HepG2 (cell line): ENCODE measurements around the gene RHOG. TPM values are rescaled to one million over a fixed set of nuclear protein-coding genes. Genes with fewer than 3 reads are reported as not detected.

Experiments
- CHCHD3 ChIP-seq: sonication (generic); formaldehyde crosslinking; IDR thresholded peaks from 2 replicates; pipeline ENCODE4 v1.8.0; 2022; ENCODE audit warnings: mild to moderate bottlenecking, missing genetic modification reagents, moderate library complexity
- FOSL1 ChIP-seq: sonication (generic); formaldehyde crosslinking; IDR thresholded peaks from 2 replicates; pipeline ENCODE4 v1.9.0; 2021; ENCODE audit warnings: missing genetic modification reagents, borderline replicate concordance
- GABPB1 ChIP-seq: IDR thresholded peaks from 2 replicates; pipeline ENCODE4 v1.6.1; 2016; ENCODE audit warnings: mild to moderate bottlenecking, missing genetic modification reagents, moderate library complexity, missing compliant biosample characterization
- MEF2D ChIP-seq: sonication (generic); formaldehyde crosslinking; IDR thresholded peaks from 2 replicates; pipeline ENCODE4 v1.5.1; 2020; ENCODE audit warnings: mild to moderate bottlenecking, missing genetic modification reagents
- REPIN1 ChIP-seq: sonication (generic); formaldehyde crosslinking; IDR thresholded peaks from 2 replicates; pipeline ENCODE4 v1.8.0; 2022; ENCODE audit warnings: missing genetic modification reagents, low read depth, mild to moderate bottlenecking, borderline replicate concordance
- SOX13 ChIP-seq, 3 experiments: fragments of 450-650 bp in 1 of 3; sonication (generic) in 1 of 3; formaldehyde crosslinking in 1 of 3; IDR thresholded peaks in 2 of 3; conservative IDR thresholded peaks in 1 of 3; 2 replicates each; pipeline versions ENCODE4 v1.5.0 to v1.6.1; 2016 to 2020; ENCODE audit warnings: antibody characterized with exemption in 1 of 3, mild to moderate bottlenecking in 1 of 3, missing compliant biosample characterization in 1 of 3, missing genetic modification reagents in 1 of 3, moderate library complexity in 1 of 3
- THAP7 ChIP-seq: sonication (generic); formaldehyde crosslinking; IDR thresholded peaks from 2 replicates; pipeline ENCODE4 v1.8.1; 2023; ENCODE audit warnings: mild to moderate bottlenecking, missing genetic modification reagents
- U2AF2 ChIP-seq: fragments of 200-400 bp; formaldehyde crosslinking; IDR thresholded peaks from 2 replicates; pipeline ENCODE4 v1.6.1; 2017; ENCODE audit warnings: low read depth, mild to moderate bottlenecking, low read length
- ZNF460 ChIP-seq: sonication (generic); formaldehyde crosslinking; IDR thresholded peaks from 2 replicates; pipeline ENCODE4 v1.5.1; 2020; ENCODE audit warnings: missing genetic modification reagents, mild to moderate bottlenecking, borderline replicate concordance
- ZNF543 ChIP-seq: sonication (generic); formaldehyde crosslinking; IDR thresholded peaks from 2 replicates; pipeline ENCODE4 v1.4.0; 2020; ENCODE audit warnings: mild to moderate bottlenecking, missing genetic modification reagents
- ZNF619 ChIP-seq: sonication (generic); formaldehyde crosslinking; IDR thresholded peaks from 2 replicates; pipeline ENCODE4 v1.4.0; 2020; ENCODE audit warnings: mild to moderate bottlenecking, missing genetic modification reagents
- ZNF841 ChIP-seq: sonication (generic); formaldehyde crosslinking; IDR thresholded peaks from 2 replicates; pipeline ENCODE4 v1.8.1; 2023; ENCODE audit warnings: missing genetic modification reagents, borderline replicate concordance
- ZNF878 ChIP-seq: sonication (generic); formaldehyde crosslinking; IDR thresholded peaks from 2 replicates; pipeline ENCODE4 v1.8.1; 2023; ENCODE audit warnings: mild to moderate bottlenecking, missing genetic modification reagents, moderate library complexity
- ZZZ3 ChIP-seq: sonication (generic); formaldehyde crosslinking; IDR thresholded peaks from 2 replicates; pipeline ENCODE4 v1.4.0; 2020; ENCODE audit warnings: missing genetic modification reagents, mild to moderate bottlenecking, borderline replicate concordance
- polyA plus RNA-seq, 8 experiments: library from polyadenylated mRNA; depleted of rRNA in 3 of 8; stranded (reverse) in 7 of 8; unstranded in 1 of 8; fragments of >200 nt; fragmentation: Illumina TruSeq in 4 of 8; extraction: Trizol in 4 of 8; gene quantifications; 2 replicates each; pipeline versions ENCODE4 v1.2.1 to v1.2.3, GENCODE V29; 2011 to 2016; ENCODE audit warnings: low read depth in 4 of 8, missing spikeins in 1 of 8, mixed read lengths in 1 of 8; ENCODE audit not compliant: insufficient read depth in 1 of 8
- total RNA-seq, 5 experiments: library from RNA; depleted of rRNA; stranded (reverse); fragments of >200 nt; fragmentation: Illumina TruSeq; extraction: Trizol; gene quantifications; 2 replicates each; pipeline ENCODE4 v1.2.3, GENCODE V29; 2016; ENCODE audit warnings: low read depth in 1 of 5
- TF ChIP-seq, protein P1 (sequence below): sonication (generic); formaldehyde crosslinking; IDR thresholded peaks from 2 replicates; pipeline ENCODE4 v1.4.0; 2020; ENCODE audit warnings: missing genetic modification reagents
- TF ChIP-seq, protein P2 (sequence below): sonication (generic); formaldehyde crosslinking; IDR thresholded peaks from 2 replicates; pipeline ENCODE4 v1.8.1; 2023; ENCODE audit warnings: mild to moderate bottlenecking, missing genetic modification reagents, borderline replicate concordance
- TF ChIP-seq, protein P3 (sequence below): sonication (generic); formaldehyde crosslinking; IDR thresholded peaks from 2 replicates; pipeline ENCODE4 v1.4.0; 2020; ENCODE audit warnings: missing genetic modification reagents, mild to moderate bottlenecking, borderline replicate concordance
- TF ChIP-seq, protein P4 (sequence below): sonication (generic); formaldehyde crosslinking; IDR thresholded peaks from 2 replicates; pipeline ENCODE4 v1.8.1; 2023; ENCODE audit warnings: missing genetic modification reagents, inconsistent platforms, borderline replicate concordance
- TF ChIP-seq, protein P5 (sequence below): IDR thresholded peaks from 2 replicates; pipeline ENCODE4 v1.6.1; 2016; ENCODE audit warnings: low read depth

The RHOG gene
- total and polyA plus RNA-seq, 2 of the 13 experiments (the other 11 are each of a cell fraction or from before 2014, with no cell fraction given), result 7.7 to 23.4 TPM

DNA sequence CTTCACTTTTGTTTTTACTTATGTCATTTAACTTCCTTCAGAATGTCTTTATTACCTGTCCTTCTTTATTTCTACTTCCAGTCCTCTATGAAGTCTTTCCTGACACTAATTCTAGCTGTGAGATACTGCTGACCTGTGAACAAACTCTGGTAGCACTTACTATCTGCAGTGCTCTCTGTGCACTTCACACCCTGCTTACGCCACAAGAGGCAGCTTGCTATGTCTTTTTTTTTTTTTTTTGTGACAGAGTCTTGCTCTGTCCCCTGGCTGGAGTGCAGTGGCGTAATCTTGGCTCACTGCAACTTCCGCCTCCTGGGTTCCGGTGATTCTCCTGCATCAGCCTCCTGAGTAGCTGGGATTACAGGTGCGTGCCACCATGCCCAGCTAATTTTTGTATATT lies 25.4 kb upstream of the RHOG start (continued):
- TF ChIP-seq, protein P1, sequence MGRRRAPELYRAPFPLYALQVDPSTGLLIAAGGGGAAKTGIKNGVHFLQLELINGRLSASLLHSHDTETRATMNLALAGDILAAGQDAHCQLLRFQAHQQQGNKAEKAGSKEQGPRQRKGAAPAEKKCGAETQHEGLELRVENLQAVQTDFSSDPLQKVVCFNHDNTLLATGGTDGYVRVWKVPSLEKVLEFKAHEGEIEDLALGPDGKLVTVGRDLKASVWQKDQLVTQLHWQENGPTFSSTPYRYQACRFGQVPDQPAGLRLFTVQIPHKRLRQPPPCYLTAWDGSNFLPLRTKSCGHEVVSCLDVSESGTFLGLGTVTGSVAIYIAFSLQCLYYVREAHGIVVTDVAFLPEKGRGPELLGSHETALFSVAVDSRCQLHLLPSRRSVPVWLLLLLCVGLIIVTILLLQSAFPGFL (CRISPR knock-in tag), result no peak
- TF ChIP-seq, protein P2, sequence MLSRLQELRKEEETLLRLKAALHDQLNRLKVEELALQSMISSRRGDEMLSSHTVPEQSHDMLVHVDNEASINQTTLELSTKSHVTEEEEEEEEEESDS, result no peak
- no peak for TF ChIP-seq REPIN1 (CRISPR knock-in tag)
- peak; percentile 66 for TF ChIP-seq GABPB1 (CRISPR knock-in tag)
- no peak for TF ChIP-seq CHCHD3 (CRISPR knock-in tag)
- TF ChIP-seq, protein P3, sequence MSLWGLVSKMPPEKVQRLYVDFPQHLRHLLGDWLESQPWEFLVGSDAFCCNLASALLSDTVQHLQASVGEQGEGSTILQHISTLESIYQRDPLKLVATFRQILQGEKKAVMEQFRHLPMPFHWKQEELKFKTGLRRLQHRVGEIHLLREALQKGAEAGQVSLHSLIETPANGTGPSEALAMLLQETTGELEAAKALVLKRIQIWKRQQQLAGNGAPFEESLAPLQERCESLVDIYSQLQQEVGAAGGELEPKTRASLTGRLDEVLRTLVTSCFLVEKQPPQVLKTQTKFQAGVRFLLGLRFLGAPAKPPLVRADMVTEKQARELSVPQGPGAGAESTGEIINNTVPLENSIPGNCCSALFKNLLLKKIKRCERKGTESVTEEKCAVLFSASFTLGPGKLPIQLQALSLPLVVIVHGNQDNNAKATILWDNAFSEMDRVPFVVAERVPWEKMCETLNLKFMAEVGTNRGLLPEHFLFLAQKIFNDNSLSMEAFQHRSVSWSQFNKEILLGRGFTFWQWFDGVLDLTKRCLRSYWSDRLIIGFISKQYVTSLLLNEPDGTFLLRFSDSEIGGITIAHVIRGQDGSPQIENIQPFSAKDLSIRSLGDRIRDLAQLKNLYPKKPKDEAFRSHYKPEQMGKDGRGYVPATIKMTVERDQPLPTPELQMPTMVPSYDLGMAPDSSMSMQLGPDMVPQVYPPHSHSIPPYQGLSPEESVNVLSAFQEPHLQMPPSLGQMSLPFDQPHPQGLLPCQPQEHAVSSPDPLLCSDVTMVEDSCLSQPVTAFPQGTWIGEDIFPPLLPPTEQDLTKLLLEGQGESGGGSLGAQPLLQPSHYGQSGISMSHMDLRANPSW (CRISPR knock-in tag), result no peak
- 0 out of 2 replicates have a peak, but pooled peaks have one; percentile 24 for TF ChIP-seq MEF2D (CRISPR knock-in tag)
- 0 out of 2 replicates have a peak, but pooled peaks have one; percentile 19 for TF ChIP-seq SOX13 (IDR thresholded peaks at IDR 0.05)
- TF ChIP-seq SOX13 (CRISPR knock-in tag; conservative IDR thresholded peaks at IDR 0.05 in 1 of 2, IDR thresholded peaks at IDR 0.05 in 1 of 2), result peak in 1 of 2 experiments; percentile 45; a peak in 1 of 4 replicates
- TF ChIP-seq, protein P4, sequence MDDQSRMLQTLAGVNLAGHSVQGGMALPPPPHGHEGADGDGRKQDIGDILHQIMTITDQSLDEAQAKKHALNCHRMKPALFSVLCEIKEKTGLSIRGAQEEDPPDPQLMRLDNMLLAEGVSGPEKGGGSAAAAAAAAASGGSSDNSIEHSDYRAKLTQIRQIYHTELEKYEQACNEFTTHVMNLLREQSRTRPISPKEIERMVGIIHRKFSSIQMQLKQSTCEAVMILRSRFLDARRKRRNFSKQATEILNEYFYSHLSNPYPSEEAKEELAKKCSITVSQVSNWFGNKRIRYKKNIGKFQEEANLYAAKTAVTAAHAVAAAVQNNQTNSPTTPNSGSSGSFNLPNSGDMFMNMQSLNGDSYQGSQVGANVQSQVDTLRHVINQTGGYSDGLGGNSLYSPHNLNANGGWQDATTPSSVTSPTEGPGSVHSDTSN, result no peak
- TF ChIP-seq ZZZ3 (CRISPR knock-in tag), result no peak
- TF ChIP-seq ZNF841 (CRISPR knock-in tag), result no peak
- TF ChIP-seq, protein P5, sequence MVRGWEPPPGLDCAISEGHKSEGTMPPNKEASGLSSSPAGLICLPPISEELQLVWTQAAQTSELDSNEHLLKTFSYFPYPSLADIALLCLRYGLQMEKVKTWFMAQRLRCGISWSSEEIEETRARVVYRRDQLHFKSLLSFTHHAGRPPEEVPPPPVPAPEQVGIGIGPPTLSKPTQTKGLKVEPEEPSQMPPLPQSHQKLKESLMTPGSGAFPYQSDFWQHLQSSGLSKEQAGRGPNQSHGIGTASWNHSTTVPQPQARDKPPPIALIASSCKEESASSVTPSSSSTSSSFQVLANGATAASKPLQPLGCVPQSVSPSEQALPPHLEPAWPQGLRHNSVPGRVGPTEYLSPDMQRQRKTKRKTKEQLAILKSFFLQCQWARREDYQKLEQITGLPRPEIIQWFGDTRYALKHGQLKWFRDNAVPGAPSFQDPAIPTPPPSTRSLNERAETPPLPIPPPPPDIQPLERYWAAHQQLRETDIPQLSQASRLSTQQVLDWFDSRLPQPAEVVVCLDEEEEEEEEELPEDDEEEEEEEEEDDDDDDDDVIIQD (CRISPR knock-in tag), result peak; percentile 14; the same call in 1 of the 2 replicates
- 0 out of 2 replicates have a peak, but pooled peaks have one; percentile 29 for TF ChIP-seq ZNF878
- TF ChIP-seq U2AF2, result no peak
- peak; percentile 92 for TF ChIP-seq ZNF460 (CRISPR knock-in tag)
- TF ChIP-seq THAP7 (CRISPR knock-in tag), result no peak
- TF ChIP-seq ZNF543 (CRISPR knock-in tag), result no peak
- no peak for TF ChIP-seq FOSL1
- TF ChIP-seq ZNF619 (CRISPR knock-in tag), result no peak
